Spinal cord (tissue), 10 donors: Measurements from ENCODE around the gene SEC22C. TPM values are rescaled to one million over a fixed set of nuclear protein-coding genes. Genes with fewer than 3 reads are reported as not detected.
A peak's percentile ranks its signal among the peaks of the same experiment; 100 is the strongest.

Experiments
- DNase-seq, 6 donors: peaks; one replicate each; pipeline versions ENCODE4 v3.0.0 to v3.0.0-alpha.2; 2013 to 2015; ENCODE audit warnings: low spot score in 6 of 6, low read depth in 4 of 6
- H3K27ac ChIP-seq: one replicate; pipeline ENCODE4 v1.5.1; 2013; ENCODE audit warnings: low read depth, low read length, control low read depth
- H3K27me3 ChIP-seq: one replicate; pipeline ENCODE4 v1.6.1; 2013; ENCODE audit warnings: low read length; ENCODE audit not compliant: control insufficient read depth, insufficient read depth
- H3K36me3 ChIP-seq: one replicate; pipeline ENCODE4 v1.6.1; 2013; ENCODE audit warnings: low read length; ENCODE audit not compliant: control insufficient read depth, insufficient read depth
- H3K4me1 ChIP-seq: one replicate; pipeline ENCODE4 v1.6.1; 2013; ENCODE audit warnings: low read length; ENCODE audit not compliant: control insufficient read depth, insufficient read depth
- H3K4me3 ChIP-seq: one replicate; pipeline ENCODE4 v1.5.1; 2013; ENCODE audit warnings: low read depth, low read length, control low read depth
- H3K9me3 ChIP-seq: one replicate; pipeline ENCODE4 v1.6.1; 2013; ENCODE audit warnings: low read length; ENCODE audit not compliant: control insufficient read depth, insufficient read depth
- WGBS: methylation state at CpG from one replicate; pipeline ENCODE4 v1.1.5; 2013; ENCODE audit warnings: missing lambda C conversion rate; ENCODE audit not compliant: insufficient coverage; 5-methylcytosine and 5-hydroxymethylcytosine counted together
- polyA plus RNA-seq, 2 donors: library from polyadenylated mRNA; unstranded; fragments of 120-200 nt; gene quantifications; one replicate each; pipeline ENCODE4 v1.2.1, GENCODE V29; 2013; ENCODE audit not compliant: insufficient read length in 2 of 2
- total RNA-seq, 2 donors: library from RNA; depleted of rRNA in 1 of 2; stranded (reverse); fragments of 120-200 nt in 1 of 2; fragments of >200 nt in 1 of 2; gene quantifications; one replicate each; pipeline versions ENCODE4 v1.2.3 to v1.2.4, GENCODE V29; 2013 to 2014
- donor health status: healthy.

The SEC22C gene
- total and polyA plus RNA-seq, 4 donors, result 40.4 to 67.4 (median 53.3) TPM

DNA sequence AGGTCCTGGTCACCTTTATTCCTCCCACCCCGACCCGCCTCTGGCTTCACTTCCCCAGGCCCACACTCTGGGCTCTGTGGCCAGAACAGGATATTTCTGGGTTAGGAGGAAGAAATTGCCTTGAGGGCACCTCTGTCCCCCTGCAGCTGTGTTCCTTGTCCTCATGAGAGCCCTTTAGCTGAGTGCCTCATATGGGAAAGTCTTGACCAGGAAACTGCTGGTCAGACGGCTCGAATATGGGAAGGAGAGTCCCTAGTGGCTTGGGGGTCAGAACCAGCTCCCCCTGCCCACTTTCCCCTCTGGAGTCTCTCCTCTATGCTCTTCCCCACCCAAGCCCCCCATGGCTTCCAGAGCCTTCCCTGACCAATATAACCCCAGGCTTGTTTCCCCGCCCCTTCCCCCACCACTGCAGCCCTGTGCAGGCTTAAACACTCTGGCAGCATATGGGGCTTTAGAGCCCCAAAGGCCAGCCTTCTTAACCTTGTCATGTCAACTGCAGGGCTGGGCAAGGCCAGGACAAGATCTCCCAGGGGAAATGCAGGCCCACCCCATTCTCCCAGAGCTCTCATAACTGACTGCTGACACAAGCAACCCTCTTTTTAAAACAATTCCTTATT lies 36.4 kb downstream of the SEC22C start:
- no peak for DNase-seq
- H3K36me3 ChIP-seq, result peaks cover 2% of the 10 kb centered on the region
- no peaks in the 10 kb centered on the region for H3K9me3 ChIP-seq
- peaks cover 14% of the 10 kb centered on the region for H3K4me1 ChIP-seq
- WGBS, result 87% methylated on average over 3 of the region's 5 CpGs
- H3K4me3 ChIP-seq, result no peak overlapping the region
- no peak overlapping the region for H3K27ac ChIP-seq
- no peaks in the 10 kb centered on the region for H3K27me3 ChIP-seq

DNA sequence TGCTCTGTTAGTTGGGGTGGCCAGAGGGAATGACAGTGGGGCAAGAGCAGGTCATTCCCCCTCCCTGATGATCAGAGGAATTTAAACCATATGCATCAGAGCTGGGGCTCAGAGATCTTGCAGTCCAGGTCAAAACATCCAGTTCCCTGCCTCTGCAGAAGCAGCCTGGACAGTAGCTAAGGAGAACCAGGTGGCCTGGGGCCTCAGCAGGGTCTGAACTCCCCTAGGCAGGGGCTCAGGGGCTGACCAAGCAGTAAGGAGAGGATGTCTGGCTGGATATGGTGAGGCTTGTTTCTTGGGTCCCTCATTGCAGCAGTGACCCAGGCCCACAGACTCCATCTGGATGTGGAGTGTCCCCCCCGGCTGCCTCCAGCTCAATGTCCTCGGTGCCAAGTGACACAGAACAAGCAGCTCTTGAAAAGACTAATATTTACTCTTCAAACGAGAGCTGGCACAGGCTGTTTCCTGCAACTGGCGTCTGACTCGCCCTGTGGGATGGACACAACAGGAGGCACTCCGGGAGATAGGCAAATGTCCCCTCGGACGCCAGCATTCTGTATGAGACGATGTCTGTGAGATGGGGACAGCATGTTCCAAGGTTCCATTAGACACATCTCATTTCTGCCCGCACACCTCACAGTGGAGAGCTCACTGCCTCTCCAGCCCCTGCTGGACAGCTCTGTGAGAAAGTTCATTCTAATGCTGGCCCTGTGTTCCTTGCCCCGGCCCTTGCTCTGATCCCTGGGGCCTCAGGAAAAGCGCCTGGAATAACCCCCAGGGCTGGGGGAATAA lies 37.1 kb downstream of the SEC22C start:
- H3K36me3 ChIP-seq, result peaks cover 2% of the 10 kb centered on the region
- H3K27ac ChIP-seq, result no peak overlapping the region
- peak in 1 of 6 donors; percentile 20 for DNase-seq
- H3K9me3 ChIP-seq, result no peaks in the 10 kb centered on the region
- peaks cover 14% of the 10 kb centered on the region for H3K4me1 ChIP-seq
- 48% methylated on average over 11 of the region's 12 CpGs for WGBS
- no peak overlapping the region for H3K4me3 ChIP-seq
- H3K27me3 ChIP-seq, result no peaks in the 10 kb centered on the region

DNA sequence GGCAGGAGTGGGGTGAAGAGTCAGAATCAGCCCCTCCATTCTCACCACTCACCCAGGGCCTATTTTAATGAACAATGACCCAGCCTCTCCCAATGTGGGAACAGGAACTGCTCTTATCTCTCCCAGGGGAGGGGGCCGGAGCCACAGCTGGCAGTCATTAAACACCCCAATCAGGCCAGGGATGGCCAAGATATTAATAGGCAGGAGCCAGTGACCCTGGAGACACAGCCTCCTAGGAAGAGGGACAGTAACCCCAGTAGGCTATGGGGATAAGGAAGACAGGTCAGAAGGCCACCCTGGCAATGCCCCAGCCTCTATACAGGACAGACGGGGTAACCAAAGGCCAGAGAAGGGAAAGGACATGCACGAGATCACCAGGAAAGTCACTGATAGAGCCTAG lies 40.7 kb downstream of the SEC22C start:
- H3K27ac ChIP-seq, result no peak overlapping the region
- DNase-seq, result no peak
- H3K4me3 ChIP-seq, result no peak overlapping the region
- peaks cover 11% of the 10 kb centered on the region for H3K4me1 ChIP-seq
- no peaks in the 10 kb centered on the region for H3K9me3 ChIP-seq
- no peaks in the 10 kb centered on the region for H3K36me3 ChIP-seq
- 78% methylated on average over 1 of the region's 3 CpGs for WGBS
- no peaks in the 10 kb centered on the region for H3K27me3 ChIP-seq

DNA sequence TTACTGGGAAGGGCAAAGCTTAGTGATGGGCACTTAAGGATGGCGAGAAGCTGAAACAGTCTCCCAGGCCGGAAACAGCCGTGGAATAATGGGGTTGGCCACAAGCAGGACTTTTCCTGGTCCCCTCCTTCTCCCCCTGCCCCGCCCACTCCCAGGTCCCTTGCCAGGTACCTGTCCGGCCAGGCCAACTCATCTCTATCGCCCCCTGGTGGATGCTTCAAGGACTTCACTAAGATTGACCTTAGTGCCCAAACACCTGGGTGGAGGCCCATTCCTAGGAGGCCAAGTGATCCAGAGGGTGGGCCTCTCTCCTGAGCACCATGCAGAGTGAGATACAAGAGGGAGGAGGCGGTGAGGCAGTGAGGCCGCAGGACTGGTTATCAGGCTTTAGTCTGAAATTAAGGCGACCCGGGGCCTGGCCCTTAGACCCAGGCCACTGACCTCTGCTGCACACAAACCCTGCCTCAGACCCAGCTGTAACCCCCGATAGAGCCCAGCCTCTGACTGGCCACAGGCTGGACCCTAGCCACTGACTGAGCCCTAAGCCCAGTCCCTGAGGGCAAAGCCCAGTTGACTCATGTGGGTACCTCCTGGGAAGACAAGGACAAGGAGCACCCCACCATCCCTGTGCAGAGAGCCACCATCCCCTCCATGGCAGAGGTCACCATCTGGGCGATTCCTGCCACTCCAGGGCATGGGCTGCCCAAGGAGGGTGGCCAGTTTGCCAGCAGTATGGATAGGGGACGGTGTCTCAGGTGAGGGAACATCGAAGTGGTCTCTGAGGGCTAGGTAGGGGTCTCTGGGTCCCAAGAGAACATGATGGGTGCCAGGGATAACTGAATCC lies 41.7 kb downstream of the SEC22C start:
- 61% methylated on average over 14 of the region's 14 CpGs for WGBS
- Histone ChIP-seq H3K4me3 (no peak overlapping the region), H3K36me3 (peaks cover 2% of the 10 kb centered on the region), H3K4me1 (peaks cover 8% of the 10 kb centered on the region), H3K9me3 (no peaks in the 10 kb centered on the region), H3K27me3 (no peaks in the 10 kb centered on the region), H3K27ac (no peak overlapping the region)
- DNase-seq, result no peak

DNA sequence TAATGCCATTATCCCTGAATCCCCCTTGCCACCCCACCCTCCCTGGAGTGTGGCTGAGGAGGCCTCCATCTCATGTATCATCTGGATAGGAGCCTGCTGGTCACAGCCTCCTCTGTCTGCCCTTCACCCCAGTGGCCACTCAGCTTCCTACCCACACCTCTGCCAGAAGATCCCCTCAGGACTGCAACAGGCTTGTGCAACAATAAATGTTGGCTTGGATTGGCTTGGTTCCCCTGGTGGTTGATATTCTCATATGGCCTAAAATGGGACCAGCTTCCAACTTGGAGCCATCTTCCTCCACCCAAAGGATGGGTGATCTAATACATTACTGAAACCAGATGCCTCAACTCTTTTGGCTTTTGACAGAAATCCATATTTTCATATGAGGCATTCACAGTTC lies 44.4 kb downstream of the SEC22C start:
- Histone ChIP-seq H3K4me3 (no peak overlapping the region), H3K4me1 (no peaks in the 10 kb centered on the region), H3K36me3 (peaks cover 2% of the 10 kb centered on the region), H3K27ac (no peak overlapping the region), H3K27me3 (no peaks in the 10 kb centered on the region), H3K9me3 (no peaks in the 10 kb centered on the region)
- no peak for DNase-seq

DNA sequence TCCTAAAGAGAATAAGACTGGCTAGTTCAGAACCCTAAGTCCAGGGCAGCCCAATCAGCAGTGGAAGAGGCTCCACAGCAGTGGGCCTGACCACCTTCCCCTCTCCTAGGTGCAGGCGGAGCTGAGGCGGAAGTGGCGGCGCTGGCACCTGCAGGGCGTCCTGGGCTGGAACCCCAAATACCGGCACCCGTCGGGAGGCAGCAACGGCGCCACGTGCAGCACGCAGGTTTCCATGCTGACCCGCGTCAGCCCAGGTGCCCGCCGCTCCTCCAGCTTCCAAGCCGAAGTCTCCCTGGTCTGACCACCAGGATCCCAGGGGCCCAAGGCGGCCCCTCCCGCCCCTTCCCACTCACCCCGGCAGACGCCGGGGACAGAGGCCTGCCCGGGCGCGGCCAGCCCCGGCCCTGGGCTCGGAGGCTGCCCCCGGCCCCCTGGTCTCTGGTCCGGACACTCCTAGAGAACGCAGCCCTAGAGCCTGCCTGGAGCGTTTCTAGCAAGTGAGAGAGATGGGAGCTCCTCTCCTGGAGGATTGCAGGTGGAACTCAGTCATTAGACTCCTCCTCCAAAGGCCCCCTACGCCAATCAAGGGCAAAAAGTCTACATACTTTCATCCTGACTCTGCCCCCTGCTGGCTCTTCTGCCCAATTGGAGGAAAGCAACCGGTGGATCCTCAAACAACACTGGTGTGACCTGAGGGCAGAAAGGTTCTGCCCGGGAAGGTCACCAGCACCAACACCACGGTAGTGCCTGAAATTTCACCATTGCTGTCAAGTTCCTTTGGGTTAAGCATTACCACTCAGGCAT lies 45.6 kb downstream of the SEC22C start:
- Histone ChIP-seq H3K4me1 (no peaks in the 10 kb centered on the region), H3K4me3 (no peak overlapping the region), H3K9me3 (no peaks in the 10 kb centered on the region), H3K27me3 (no peaks in the 10 kb centered on the region), H3K27ac (no peak overlapping the region), H3K36me3 (peaks cover 2% of the 10 kb centered on the region)
- WGBS, result 77% methylated on average over 26 of the region's 35 CpGs
- peak in 1 of 6 donors; percentile 14 for DNase-seq

DNA sequence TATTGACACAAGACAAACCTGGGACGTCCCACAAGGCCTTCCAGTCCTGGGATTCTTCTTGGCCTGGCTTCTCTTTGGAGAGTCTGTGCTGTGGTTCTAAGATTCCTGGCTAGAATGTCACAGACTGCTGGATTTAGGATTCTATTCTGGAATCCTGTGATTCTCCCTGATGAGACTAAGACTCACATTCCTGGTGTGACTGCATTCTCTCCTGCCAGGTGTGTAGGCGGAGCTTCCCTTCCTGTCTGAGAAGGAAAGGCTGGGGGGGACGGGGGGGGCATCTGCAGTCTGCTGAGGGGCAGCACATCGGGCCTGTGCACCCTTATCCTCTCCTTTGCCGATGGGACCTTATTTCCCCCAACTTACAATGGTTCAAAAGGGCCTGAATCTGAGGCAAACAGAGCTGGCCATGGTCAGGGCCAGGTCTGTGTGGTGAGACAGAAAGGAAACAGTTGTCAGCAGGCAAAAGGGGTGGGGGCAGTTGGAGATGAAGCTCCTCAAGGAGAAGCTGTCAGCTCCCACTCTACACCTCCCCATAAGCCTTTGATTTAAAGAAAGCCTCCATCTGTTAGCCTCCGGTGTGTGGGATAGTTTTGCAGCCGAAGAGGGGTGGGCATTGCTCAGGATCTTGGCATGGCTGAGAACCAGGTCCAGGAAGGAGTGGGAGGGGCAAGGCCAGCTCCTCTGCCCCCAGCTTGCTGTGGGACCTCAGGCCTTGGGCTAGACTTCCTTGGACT lies 48.4 kb downstream of the SEC22C start:
- Histone ChIP-seq H3K27me3 (no peaks in the 10 kb centered on the region), H3K27ac (no peak overlapping the region), H3K4me3 (no peak overlapping the region), H3K9me3 (no peaks in the 10 kb centered on the region), H3K36me3 (peaks cover 2% of the 10 kb centered on the region), H3K4me1 (no peaks in the 10 kb centered on the region)
- WGBS, result no CpG with 5 or more reads among the region's 7 CpGs
- no peak for DNase-seq

DNA sequence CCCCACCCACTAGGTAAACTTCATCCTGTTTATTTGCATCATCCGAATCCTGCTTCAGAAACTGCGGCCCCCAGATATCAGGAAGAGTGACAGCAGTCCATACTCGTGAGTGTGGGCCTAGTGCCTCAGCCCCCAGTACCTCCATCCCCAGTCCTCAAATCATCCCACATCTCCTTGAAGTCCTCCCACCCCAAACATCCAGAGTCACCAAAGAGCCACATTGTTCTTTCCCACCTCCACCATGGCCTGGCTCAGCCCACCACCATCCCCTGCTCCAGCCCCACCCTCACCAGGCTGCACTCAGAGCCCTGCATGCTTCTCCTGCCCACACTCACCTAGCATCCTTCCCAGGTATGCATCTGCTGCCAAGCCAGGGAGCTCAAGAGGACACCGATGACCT lies 49.5 kb downstream of the SEC22C start:
- Histone ChIP-seq H3K27ac (no peak overlapping the region), H3K4me3 (no peak overlapping the region), H3K4me1 (no peaks in the 10 kb centered on the region), H3K9me3 (no peaks in the 10 kb centered on the region), H3K27me3 (no peaks in the 10 kb centered on the region), H3K36me3 (peaks cover 7% of the 10 kb centered on the region)
- no peak for DNase-seq
- WGBS, result 94% methylated on average over 4 of the region's 4 CpGs

DNA sequence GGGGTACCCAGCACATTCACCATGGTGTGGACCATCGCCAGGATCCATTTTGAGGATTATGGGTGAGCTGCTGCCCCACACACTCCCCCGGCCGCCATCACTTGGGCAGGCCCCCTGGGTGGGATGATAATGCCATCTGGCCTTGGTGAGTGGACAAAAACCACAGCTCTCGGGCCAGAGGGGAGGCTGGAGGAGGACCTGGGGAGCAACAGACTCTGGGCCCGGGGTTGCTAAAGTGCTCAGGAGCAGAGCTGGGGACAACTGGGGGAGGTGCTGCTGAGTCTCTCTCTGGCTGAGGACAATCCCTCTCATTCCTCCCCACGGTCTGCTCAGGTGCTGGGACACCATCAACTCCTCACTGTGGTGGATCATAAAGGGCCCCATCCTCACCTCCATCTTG lies 50.3 kb downstream of the SEC22C start:
- no peak for DNase-seq
- H3K36me3 ChIP-seq, result peaks cover 7% of the 10 kb centered on the region
- 74% methylated on average over 5 of the region's 6 CpGs for whole genome bisulfite sequencing
- no peaks in the 10 kb centered on the region for H3K9me3 ChIP-seq
- no peak overlapping the region for H3K4me3 ChIP-seq
- H3K27me3 ChIP-seq, result no peaks in the 10 kb centered on the region
- H3K27ac ChIP-seq, result no peak overlapping the region
- H3K4me1 ChIP-seq, result no peaks in the 10 kb centered on the region
